ENCODE data around the gene C1GALT1.

Gene C1GALT1

GRCh38 chr7:7201578-7202374, 19.4 kb downstream of the C1GALT1 start:
- no peak for DNase-seq (ENCODE audit: low read depth in 2 of 2)

GRCh38 chr7:7202375-7202720, 20.0 kb downstream of the C1GALT1 start:
- DNase-seq (ENCODE audit: low read depth in 2 of 2) = no peak

- no peak for DNase-seq (ENCODE audit: low read depth in 2 of 2)
These were observed 21.6 kb downstream of the C1GALT1 start for GRCh38 chr7:7203813-7204575.

GRCh38 chr7:7207876-7208275, 25.5 kb downstream of the C1GALT1 start:
- DNase-seq (ENCODE audit: low read depth in 2 of 2) = no peak

GRCh38 chr7:7208520-7208919, 26.2 kb downstream of the C1GALT1 start:
- DNase-seq (ENCODE audit: low read depth in 2 of 2) = no peak

GRCh38 chr7:7209412-7210050, 27.2 kb downstream of the C1GALT1 start:
- no peak for DNase-seq (ENCODE audit: low read depth in 2 of 2)

- DNase-seq (ENCODE audit: low read depth in 2 of 2) = no peak
These were observed 28.3 kb downstream of the C1GALT1 start for GRCh38 chr7:7210475-7211237.

- DNase-seq (ENCODE audit: low read depth in 2 of 2) = no peak
These were observed 30.3 kb downstream of the C1GALT1 start for GRCh38 chr7:7212612-7213011.

GRCh38 chr7:7214398-7215347, 32.3 kb downstream of the C1GALT1 start:
- no peak for DNase-seq (ENCODE audit: low read depth in 2 of 2)

- no peak for DNase-seq (ENCODE audit: low read depth in 2 of 2)
These were observed 33.9 kb downstream of the C1GALT1 start for GRCh38 chr7:7216279-7216678.

GRCh38 chr7:7219216-7219615, 36.9 kb downstream of the C1GALT1 start:
- no peak for DNase-seq (ENCODE audit: low read depth in 2 of 2)

- DNase-seq (ENCODE audit: low read depth in 2 of 2) = no peak
These were observed 38.5 kb downstream of the C1GALT1 start for GRCh38 chr7:7220821-7221220.

GRCh38 chr7:7221599-7222038, 39.3 kb downstream of the C1GALT1 start:
- DNase-seq (ENCODE audit: low read depth in 2 of 2) = no peak

- no peak for DNase-seq (ENCODE audit: low read depth in 2 of 2)
These were observed 40.9 kb downstream of the C1GALT1 start for GRCh38 chr7:7223250-7223649.

GRCh38 chr7:7226407-7226806, 44.1 kb downstream of the C1GALT1 start:
- no peak for DNase-seq (ENCODE audit: low read depth in 2 of 2)

GRCh38 chr7:7228472-7228871, 46.1 kb downstream of the C1GALT1 start:
- no peak for DNase-seq (ENCODE audit: low read depth in 2 of 2)

GRCh38 chr7:7228967-7229366, 46.6 kb downstream of the C1GALT1 start:
- DNase-seq (ENCODE audit: low read depth in 2 of 2) = no peak

- no peak for DNase-seq (ENCODE audit: low read depth in 2 of 2)
These were observed 48.7 kb downstream of the C1GALT1 start for GRCh38 chr7:7231000-7231399.

GRCh38 chr7:7231865-7232264, 49.5 kb downstream of the C1GALT1 start:
- no peak for DNase-seq (ENCODE audit: low read depth in 2 of 2)

GRCh38 chr7:7235347-7235746, 53.0 kb downstream of the C1GALT1 start:
- no peak for DNase-seq (ENCODE audit: low read depth in 2 of 2)

- DNase-seq (ENCODE audit: low read depth in 2 of 2) = no peak
These were observed 53.7 kb downstream of the C1GALT1 start for GRCh38 chr7:7236041-7236440.

Data from activated CD8-positive, alpha-beta memory T cell treated with anti-CD3 and anti-CD28 coated beads for 4 hours (primary cell).